GM18868 (cell line): ENCODE results near the gene POLR2C.
A peak's percentile ranks its signal among the peaks of the same experiment; 100 is the strongest.
"Not testable (repeated sequence)": the region's sequence is repeated elsewhere in the genome, so short reads cannot be mapped to it uniquely, and the experiment has no call there.

Experiments
- ATAC-seq: cut with Tn5 transposase; IDR thresholded peaks from one replicate; pipeline ENCODE4 v1.9.1; 2021; ENCODE audit warnings: mild to moderate bottlenecking, moderate library complexity; ENCODE audit not compliant: unreplicated experiment

The POLR2C gene

DNA sequence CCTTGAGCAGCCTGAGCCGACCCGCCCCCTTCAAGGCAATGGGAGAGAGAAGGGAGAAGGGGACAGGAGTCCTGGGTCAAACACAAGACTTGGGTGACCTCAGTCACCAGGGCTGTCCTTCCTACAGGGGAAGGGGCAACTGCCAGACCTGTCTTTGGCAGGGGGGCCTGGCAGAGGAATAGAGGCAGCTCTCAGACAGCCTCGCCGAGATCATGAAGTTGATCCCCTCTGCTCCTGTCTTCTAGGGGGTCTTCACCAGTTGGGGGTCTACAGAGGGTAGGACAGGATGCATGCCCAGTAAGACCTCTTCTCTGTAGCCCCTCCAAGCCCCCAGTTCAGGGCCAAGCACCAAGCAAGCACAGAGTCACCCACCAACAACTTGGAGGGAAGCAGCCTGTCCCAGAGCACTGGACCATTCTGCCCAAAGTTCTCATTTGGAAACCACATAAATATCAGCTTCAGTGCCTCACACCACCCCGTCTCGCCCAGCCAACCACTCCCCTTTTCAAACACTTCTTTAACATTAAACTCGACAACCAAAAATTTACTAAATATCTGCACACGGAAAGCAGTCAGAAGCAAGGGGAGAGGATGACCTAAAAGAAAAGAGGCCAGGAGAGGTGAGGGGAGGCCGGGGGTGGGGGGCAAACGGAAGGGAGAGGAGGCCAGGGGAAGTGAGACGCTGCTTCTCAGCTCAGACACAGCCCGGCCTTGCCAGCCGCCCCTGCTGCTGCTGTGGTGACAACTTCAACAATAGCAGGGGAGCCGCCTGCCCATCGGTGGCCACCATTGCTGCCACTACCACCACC is 16.1 kb downstream of the POLR2C start:
- ATAC-seq = no peak

DNA sequence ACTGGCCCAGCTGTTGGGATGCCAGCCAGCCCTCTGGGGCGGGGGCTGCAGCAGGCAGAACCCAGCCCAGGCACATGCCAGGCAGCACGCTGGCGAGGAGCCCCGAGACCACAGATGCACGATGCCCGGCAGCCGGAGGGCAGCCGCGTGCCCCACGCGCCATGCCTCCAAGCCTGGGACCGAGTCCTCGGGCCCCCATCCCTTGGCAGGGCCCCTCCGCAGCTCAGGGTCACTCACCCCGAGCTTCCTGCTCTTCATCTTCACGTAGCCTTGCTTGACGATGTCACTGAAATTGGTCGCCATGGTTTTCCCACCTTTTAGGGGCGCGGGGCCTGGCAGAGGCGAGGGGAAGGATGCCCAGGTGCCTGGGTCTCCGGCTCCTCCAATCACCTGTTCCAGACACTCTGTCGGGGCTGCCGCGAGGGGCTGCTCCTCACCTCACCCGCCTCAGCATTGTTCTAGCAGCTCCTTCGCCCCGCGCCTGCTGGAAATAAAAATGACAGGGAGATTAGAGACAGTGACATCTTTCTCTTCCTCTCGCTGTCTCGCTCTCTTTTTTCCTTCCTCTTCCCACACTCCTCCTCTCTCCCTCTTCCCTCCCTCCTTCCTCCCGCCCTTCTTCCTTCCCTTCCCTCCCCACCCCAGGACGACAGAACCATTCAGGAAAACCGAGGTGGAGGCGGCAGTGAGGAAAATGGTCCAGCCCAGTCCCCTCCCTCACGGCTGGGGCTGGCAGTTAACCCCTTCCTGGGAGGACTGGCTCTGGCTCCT is 16.9 kb downstream of the POLR2C start:
- no peak for ATAC-seq

DNA sequence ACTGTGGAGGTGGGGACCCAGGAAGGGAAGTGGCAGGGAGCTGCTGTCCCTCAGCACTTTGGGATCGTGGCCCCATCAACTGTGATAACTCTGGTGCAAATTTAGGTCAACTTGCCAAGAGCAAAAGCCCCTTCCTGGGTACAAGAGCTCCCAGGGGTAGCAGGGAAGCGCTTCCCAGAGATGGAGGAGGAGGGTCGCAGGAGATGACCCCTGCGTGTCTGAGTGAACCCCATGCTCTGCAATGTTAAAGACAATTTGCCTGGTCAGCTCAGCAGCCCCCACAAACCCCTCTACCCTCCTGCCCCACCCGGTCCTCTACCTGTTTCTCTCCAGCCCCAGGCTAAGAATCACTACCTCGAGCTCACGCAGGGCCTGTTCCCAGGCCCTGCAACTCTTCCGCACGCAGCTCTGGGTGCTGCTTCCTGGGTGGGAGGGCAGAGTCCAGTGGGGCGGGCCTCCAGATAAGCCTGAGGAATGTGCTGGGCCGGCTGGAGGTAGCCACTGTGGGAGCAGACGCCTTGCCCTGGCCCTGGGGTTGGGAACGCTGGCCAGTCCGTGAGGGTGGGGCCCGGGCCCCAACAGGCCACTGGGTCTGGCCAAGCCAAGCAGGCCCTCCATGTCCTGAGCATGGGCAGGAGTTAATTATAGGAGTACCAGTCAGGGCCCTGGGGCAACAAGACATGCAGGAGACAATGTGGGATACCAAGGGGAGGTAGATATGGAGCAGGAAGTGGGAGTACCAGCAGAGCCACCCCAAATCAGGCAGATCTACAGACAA is 17.7 kb downstream of the POLR2C start:
- ATAC-seq = no peak

DNA sequence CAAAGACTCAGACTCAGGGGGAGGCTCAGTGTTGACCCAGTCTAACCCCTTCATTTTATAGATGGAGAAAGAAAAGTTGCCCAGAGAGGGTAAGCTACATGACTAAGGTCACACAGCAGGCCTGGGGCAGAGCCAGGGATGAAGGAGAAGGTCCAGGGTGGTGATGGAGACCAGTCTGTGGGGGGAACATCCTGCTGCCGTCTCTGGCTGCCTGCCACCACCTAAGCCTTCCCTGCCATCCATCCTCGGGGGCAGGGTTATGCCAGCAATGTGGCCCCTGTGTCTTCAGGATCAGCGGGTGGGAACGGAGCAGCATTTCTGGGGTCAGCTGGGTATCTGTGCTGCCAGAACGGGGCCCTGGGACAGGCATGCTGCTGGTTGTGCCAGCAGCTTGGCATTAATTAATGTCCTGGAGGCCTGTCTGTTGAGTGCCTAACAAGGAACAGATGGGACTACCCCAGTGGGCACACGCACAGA is 18.3 kb downstream of the POLR2C start:
- no peak for ATAC-seq

DNA sequence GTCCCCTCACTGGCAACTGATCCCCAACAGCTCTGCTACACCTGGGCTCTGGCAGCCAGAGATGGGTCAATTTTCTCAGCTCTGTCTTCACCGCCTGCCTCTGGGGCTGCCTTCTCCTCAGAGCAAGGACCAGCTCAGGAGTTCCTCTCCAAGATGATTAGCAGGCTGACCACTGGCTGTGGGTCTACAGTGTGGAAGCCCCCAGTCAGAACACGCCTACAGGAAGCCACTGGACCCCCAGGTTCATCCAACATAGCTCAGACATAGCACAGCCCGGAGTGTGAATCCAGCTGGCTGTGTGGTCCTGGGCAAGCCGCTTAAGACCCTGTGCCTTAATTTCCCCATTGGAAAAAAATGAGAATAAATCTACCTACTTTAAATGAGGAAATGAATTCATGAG is 18.9 kb downstream of the POLR2C start:
- ATAC-seq = no peak

DNA sequence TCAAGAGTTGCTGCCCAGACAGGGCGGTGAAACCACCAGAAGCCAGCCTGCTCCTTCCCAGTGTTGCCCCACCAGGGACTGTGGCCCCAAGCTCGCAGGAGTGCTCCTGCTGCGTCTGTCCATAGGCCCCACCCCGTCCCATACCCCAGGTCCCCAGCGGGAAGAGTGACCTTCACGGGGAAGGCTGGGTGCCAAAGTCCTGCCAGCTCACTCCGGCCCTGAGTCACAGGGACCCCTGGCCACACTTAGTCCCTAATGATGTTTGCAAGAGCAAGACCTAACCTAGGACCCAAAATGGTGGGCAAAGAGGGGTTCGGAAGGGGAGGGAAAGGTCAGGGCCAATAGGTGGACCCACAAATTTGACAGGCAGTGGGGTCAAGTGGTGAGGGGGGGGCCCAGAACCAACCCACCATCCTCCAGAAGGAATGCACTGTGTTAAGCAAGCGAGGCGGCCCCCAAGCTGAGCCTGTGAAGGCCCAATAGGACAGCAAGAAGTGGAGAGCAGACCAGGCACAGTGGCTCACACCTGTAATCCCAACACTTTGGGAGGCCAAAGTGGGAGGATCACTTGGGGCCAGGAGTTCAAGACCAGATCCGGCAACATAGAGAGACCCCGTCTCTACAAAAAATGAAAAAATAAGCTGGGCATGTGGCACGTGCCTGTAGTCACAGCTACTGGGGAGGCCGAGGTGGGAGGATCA is 20.5 kb downstream of the POLR2C start:
- ATAC-seq = no peak

DNA sequence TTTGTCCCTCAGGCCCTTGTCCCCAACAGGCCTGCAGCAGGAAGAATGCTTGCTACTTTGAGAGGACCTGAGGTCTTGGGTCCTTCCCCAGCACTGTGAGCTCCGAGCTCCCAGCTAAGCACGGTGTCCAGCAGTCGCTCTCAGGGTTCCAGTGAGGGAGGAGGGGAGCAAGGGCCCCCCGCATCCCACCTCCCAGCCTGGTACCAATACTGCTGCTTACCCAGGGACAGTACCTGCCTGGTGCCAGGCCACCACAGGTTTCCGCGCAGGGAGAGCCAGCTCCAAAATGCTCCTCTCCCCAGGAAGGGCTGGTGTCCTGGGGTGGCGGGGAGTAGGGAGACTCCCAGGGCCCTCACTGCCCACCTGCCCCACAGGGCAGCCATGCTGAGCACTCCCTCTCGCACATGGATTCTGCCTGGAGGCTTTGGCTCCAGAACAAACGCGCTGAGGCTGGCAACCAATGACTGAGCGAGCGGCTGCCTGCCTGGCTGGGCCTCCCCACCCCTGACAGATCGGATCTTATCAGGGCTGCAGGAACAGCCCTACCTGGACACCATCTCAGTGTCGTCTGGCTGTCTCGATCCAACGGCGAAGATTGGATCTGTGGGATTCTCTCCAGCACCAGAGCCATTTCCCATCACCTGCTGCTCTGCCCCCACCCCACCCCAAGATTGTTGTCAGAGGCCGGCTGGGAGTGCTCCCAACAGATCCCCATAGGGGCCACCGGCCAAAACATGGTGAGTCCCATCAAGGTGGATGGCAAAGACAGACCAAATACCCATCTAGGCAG is 21.4 kb downstream of the POLR2C start:
- no peak for ATAC-seq

DNA sequence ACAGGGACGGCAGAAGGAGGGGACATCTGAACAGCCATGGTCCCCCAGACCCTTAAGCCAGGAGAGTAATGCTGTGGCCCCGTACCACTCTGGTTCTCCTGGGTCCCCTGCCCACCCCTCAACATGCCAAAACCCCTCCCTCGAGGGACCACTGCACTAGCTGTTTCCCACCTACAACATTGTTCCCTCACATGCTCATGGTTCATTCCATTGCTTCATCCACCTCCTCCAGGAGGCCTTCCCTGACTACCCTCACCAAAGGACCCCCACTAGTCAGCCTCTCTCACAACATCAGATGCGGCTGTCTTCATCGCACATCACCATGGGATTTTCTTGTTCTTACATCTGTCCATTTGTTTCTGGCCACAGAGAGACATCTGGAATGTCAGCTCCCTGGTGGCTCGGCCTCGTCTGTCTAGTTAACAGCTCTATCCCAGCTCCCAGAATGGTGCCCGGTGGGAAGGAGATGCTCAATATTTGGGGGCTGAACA is 22.1 kb downstream of the POLR2C start:
- no peak for ATAC-seq

DNA sequence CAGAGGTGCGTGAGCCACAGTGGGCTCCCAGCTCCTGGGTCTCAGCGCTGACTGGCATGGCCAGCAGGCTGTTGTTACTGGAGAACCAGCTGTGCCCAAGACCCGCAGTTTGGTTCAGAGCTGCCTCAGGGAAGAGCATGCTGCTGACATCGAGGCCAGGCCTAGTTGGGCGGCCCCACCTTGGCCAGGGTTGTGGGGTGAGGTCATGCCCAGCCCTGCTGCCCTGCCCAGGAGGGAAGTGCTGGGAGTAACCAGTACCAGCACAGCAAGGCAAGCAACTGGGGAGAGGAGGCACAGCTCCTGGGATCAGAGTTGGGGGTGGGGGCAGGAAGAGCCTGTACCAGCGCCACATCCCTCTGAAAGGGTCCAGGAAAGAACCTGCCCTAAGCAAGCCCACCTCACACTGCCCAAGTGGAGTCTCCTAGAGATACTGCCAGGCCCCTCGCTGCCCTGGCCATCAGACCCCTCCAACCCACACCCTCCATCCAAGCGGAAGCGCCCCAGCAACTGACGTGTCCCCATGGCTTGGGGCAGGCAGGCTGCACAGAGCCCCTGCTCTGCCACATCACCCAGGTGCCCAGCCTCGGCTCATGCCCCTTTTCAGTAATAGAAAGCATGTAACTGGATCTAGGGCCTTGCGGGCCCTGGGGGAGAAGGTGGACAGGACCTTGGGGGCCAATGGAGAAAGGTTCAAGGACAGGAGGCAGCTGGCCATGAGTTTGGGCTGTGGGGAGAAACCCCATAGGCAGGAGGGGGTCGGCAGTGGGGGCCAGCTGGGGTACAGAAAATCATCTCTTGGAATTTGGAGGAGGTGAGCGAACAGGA is 22.8 kb downstream of the POLR2C start:
- ATAC-seq = no peak

DNA sequence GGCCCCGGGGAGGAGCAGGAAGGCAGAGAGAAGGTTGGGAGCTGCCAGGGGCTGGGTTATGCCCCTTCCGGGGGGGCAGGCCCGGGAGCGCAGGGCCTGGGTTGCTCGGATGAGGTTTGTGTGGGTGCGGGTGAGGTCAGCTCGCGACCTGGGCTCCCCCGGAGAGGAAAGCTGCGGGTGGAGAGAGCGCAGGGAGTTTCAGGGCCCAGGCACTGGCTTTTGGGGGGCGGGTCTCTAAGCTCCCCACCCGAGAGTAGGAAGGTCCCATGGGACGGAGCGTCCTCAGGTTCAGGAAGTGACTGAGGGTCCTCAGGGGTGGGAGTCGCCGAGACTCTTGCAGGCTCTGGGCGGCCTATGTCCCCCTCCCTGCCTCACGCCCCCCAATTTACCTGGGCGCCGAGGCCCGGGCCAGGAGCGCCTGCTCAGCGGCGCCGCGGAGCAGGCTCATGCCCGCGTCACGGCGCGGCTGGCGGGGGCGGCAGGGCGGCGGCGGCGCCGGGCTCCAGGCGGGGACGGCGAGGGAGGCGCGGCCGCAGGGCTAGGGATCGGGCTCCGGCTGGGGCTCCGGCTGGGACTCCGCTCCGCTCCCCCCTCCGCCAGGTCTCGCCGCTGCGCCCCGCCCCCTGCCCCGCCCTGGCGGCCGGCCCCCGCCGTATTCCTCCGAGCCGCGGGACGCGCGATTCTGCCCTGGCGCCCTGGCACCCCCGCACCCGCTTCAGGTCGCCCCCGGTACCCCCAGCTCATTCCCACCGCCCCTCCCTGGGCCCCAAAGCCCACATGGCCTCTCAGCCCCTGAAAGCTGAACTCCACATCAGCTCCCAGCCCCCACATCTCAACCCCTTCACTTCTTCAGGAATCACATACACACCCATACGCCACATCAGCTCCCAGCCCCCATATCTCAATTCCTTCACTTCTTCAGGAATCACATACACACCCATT is 23.7 kb downstream of the POLR2C start, which contains the start of gene DOK4:
DOK4 (minus strand) TSS at position 578 of the 942 bp plus-strand sequence. CDS start 6,986 bp downstream, outside the sequence.
- peak; percentile 93 for ATAC-seq

DNA sequence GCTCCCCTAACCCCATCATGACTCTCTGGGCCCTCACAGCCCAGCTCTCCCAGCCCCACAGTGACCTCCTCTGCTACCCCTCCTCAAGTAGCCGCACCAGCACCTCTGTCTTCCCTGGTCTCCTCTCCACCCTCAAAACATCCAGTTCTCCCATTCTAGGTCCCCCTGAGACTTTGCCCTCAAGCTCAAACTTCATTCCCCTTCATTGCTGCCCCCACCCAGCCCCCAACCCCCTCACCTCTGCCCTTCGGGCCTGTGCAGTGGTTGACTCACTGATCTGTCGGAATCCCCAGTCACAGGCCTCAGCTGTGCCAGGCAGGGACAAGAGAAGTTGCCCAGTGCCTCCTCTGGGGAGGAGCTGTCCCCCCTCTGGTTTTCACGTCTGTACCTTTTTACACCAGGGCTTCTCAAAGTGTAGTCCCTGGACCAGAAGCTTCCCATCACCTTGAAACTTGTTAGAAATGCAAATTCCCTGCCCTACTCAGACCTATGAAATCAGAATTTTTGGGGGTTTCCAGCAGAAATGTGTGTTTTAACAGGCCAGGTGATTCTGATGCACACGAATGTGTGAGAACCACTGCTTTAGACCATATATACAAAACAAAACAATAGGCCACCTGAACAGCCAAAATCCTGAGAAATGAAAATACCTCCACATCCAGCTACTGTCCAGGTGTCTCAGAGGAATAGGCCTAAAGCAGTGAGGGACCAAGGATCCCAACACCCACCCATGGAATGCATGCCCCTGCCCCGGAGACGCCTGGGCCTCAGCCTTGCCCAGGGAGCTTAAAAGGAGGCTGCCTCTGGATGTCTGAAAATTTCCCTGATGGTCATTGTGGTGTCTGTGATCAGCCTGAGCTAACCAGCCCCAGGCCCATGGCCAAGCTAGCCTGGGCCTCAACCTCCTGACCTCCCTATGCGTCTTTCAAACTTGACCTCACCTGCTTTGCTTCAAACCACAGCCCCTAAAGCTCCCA is 24.7 kb downstream of the POLR2C start:
- no peak for ATAC-seq

DNA sequence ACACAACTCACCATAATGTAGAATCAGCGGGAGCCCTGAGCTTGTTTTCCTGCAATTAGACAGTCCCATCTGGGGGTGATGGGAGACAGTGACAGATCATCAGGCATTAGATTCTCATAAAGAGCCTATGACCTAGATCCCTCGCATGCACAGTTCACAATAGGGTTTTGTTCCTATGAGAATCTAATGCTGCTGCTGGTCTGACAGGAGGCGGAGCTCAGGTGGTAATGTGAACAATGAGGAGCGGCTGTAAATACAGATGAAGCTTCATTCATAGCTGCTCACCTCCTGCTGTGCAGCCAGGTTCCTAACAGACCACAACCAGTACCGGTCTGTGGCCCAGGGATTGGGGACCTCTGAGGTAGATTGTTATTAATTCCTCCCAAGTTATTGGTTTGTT is 26.8 kb downstream of the POLR2C start:
- no peak for ATAC-seq

DNA sequence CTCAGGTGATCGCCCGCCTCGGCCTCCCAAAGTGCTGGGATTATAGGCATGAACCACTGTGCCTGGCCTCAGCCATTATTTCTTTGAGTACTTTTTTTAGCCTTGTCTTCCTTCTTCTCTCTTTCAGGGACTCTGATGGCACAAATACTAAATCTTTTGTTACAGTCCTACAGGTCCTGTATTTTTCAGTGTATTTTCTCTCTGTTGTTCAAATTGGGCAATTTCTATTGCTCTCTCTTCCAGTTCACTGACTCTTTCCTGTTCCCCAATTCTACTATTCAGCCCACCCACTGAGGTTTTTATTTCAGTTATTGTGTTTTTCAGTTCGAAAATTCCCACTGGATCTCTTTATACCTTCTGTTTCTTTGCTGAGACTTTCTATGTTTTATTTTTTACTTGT is 31.3 kb downstream of the POLR2C start:
- no peak for ATAC-seq

DNA sequence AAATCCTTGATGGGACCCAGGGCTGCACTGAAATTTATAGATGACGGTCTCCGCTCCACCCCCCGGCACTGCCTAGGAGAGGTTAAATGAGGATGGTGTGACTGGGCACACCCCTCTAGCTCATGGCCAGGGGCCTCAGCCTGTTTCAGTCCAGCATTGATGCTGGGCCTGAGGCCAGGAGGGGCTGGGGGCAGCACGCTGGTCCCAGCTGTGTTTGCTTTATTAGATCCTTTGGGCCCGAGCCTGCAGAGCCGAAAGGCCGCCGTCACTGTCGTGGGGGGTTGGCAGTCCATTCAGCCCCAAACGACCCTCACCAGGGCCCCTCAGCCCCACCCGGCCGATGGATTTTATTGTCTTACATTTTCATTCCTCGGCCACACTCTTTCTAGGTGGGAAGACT is 34.6 kb downstream of the POLR2C start:
- ATAC-seq = no peak

DNA sequence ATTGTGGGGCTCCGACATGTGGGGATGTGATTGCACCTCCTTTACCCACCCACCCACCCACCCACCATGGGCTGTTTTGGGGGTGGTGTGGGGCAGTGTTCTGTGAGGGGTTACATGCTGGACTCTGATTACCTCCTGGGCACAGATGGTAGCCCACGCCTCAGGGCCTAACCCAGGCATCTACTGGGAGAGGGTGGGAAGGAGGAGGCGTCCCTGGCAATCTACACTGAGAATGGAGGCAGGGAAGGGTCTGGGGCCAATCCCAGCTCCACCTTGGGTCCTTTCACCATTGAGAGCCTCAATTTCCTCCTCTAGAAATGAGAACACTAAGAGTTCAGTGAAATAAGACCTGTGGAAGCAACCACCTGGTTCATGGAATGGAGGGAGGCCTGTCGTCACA is 35.6 kb downstream of the POLR2C start:
- no peak for ATAC-seq

DNA sequence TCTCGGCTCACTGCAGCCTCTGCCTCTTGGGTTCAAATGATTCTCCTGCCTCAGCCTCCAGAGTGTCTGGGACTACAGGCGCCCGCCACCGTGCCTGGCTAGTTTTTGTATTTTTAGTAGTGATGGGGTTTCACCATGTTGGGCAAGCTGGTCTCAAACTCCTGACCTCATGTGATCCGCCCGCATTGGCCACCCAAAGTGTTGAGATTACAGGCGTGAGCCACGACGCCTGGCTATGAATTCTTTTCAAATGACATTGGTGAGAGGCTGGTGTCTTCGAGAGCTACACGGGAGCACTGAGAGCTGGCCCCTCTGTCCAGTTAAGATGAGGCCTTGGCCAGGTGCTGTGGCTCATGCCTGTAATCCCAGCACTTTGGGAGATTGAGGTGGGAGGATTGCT is 37.5 kb downstream of the POLR2C start:
- ATAC-seq = not testable (repeated sequence)
